Stimulated activated CD4-positive, alpha-beta T cell treated with anti-CD3 and anti-CD28 coated beads, TNF-alpha, amount 100 ng/mL, for 4 hours (primary cell): ENCODE measurements around the gene SUPT16H.

ENCODE experiments used
- DNase-seq, 3 experiments: peaks; one replicate each; pipeline ENCODE4 v3.0.0-alpha.2; 2020; ENCODE audit warnings: low read depth in 3 of 3

Gene SUPT16H

GRCh38 chr14:21302013-21302835 is 81.6 kb downstream of the SUPT16H start:
- no peak for DNase-seq
